HFF-Myc (cell line): ENCODE measurements around the gene QARS1.

ENCODE experiments used
- DNase-seq: peaks from one replicate; pipeline ENCODE4 v3.0.0-alpha.2; 2011; ENCODE audit warnings: low read depth; ENCODE audit errors: extremely low read depth
- H3K4me3 ChIP-seq: replicated peaks from 2 replicates; pipeline ENCODE4 v1.5.1; 2011; ENCODE audit warnings: low read depth, mild to moderate bottlenecking, control low read depth, low read length
- CTCF ChIP-seq: IDR thresholded peaks from 2 replicates; pipeline ENCODE4 v1.5.1; 2012; ENCODE audit warnings: mild to moderate bottlenecking, low read depth, low read length, control low read depth; ENCODE audit errors: missing control alignments

The QARS1 gene

GRCh38 chr3:49111347-49111746 lies 6.8 kb upstream of the QARS1 start:
- DNase-seq: no peak
- H3K4me3 ChIP-seq: no peak overlapping the region
- TF ChIP-seq CTCF: no peak

GRCh38 chr3:49110780-49111179 lies 6.2 kb upstream of the QARS1 start:
- H3K4me3 ChIP-seq: no peak overlapping the region
- no peak for TF ChIP-seq CTCF
- DNase-seq: no peak

GRCh38 chr3:49108346-49108745 lies 3.8 kb upstream of the QARS1 start:
- no peak for TF ChIP-seq CTCF
- H3K4me3 ChIP-seq: no peak overlapping the region
- DNase-seq: no peak

GRCh38 chr3:49104052-49104426 lies 518 bp downstream of the QARS1 start:
- DNase-seq: no peak
- TF ChIP-seq CTCF: no peak
- H3K4me3 ChIP-seq: peak overlapping the region; percentile 82

- no peak for DNase-seq
- no peak overlapping the region for H3K4me3 ChIP-seq
- TF ChIP-seq CTCF: no peak
These were observed 4.4 kb downstream of the QARS1 start for GRCh38 chr3:49100046-49100615.

- H3K4me3 ChIP-seq: no peak overlapping the region
- no peak for DNase-seq
- no peak for TF ChIP-seq CTCF
These were observed 5.5 kb downstream of the QARS1 start for GRCh38 chr3:49098910-49099630.
